Measurements from ENCODE around the gene SNRNP40.

- no peak for TF ChIP-seq CTCF (IDR thresholded peaks at IDR 0.05; ENCODE audit: poor library complexity)
- no peak for TF ChIP-seq EZH2 (IDR thresholded peaks at IDR 0.05; ENCODE audit: borderline replicate concordance)
- TF ChIP-seq EZH2phosphoT487 (IDR thresholded peaks at IDR 0.05; ENCODE audit: low read depth, severe bottlenecking, unreplicated experiment): no peak
Observed at GRCh38 chr1:31306278-31306677, 9.7 kb upstream of the SNRNP40 start.
